ENCODE results near the gene CCNY. TPM values are rescaled to one million over a fixed set of nuclear protein-coding genes. Genes with fewer than 3 reads are reported as not detected.

The CCNY gene
- total RNA-seq, 6 experiments from 2014 or later, result 22.4 to 49.2 (median 41.4) TPM

DNA sequence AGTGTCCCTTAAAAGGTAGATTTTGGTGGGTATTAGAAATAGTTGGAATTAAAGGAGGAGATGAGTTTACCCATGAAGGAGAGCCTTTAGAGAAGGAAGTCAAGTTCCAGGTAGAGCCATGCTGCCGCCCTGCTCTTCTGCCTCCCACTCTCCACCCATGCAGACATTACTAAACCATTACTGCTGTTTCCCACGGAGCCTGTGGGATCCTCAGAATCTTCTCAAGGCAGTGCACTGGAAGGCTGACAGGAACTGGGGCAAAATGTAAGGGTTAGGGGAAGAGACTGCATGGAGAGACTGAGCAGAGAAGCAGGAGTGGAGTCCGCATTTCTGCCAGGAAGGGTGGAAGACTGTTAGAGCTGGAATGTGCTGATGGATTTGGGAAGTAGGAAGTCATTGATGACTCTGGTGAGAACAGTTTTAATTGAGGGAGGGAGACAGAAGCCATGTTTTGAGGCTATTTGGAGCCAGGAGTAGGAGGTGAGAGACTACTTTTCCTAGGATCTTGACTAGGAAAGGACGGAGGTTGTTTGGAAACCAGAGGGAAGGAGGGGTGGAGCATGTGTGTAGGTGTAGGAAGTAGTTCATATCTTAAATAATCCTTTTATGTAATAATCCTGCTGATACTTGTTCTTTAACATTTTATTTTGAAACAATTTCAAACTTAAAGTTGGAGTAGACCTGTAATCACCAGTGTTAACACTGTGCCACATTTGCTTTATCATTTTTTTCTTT lies 109.0 kb downstream of the CCNY start:
- DNase-seq (no peak), ATAC-seq (no peak)
- Histone ChIP-seq H3K36me3 (no peaks in the 10 kb centered on the region), H3K9me3 (peaks cover 0 to 13% (median 0%) of the 10 kb centered on the region in 4 donors), H3K4me1 (peaks cover 0 to 33% (median 13%) of the 10 kb centered on the region in 4 donors), H3K27ac (no peak overlapping the region), H3K27me3 (no peaks in the 10 kb centered on the region), H3K4me3 (no peak overlapping the region)
- WGBS (ENCODE audit: insufficient coverage, low coverage, low lambda C conversion rate, missing lambda C conversion rate), result 91% methylated on average over 4 of the region's 4 CpGs
- intact Hi-C loops (cut with DNase I), result no loop called here
- TF ChIP-seq, protein P1, sequence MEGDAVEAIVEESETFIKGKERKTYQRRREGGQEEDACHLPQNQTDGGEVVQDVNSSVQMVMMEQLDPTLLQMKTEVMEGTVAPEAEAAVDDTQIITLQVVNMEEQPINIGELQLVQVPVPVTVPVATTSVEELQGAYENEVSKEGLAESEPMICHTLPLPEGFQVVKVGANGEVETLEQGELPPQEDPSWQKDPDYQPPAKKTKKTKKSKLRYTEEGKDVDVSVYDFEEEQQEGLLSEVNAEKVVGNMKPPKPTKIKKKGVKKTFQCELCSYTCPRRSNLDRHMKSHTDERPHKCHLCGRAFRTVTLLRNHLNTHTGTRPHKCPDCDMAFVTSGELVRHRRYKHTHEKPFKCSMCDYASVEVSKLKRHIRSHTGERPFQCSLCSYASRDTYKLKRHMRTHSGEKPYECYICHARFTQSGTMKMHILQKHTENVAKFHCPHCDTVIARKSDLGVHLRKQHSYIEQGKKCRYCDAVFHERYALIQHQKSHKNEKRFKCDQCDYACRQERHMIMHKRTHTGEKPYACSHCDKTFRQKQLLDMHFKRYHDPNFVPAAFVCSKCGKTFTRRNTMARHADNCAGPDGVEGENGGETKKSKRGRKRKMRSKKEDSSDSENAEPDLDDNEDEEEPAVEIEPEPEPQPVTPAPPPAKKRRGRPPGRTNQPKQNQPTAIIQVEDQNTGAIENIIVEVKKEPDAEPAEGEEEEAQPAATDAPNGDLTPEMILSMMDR (IDR thresholded peaks at IDR 0.05), result no peak
- no peak for TF ChIP-seq POLR2A (IDR thresholded peaks at IDR 0.05)

DNA sequence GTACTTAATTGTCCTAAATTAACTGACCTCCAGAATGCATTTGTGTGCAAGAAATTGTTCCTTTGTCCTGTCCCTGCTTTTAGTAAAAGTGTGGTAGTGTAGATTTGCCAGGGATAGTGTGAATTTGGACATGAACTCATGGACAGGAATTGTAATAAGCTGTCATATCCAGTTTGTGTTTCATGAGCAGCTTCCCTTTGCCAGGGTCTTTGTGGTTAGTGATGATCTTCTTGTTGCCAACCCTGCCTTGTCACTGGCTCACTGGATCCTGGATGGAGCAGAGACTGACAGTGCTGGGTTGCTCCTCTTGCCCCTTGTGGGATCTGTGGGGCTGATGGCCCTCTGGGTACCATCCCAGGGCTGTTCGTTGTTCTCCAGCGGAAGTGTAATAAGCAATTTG lies 110.1 kb downstream of the CCNY start:
- DNase-seq (no peak), ATAC-seq (no peak)
- TF ChIP-seq, protein P1 (IDR thresholded peaks at IDR 0.05), result no peak
- TF ChIP-seq POLR2A (IDR thresholded peaks at IDR 0.05), result no peak
- Histone ChIP-seq H3K9me3 (peaks cover 0 to 13% (median 0%) of the 10 kb centered on the region in 4 donors), H3K4me3 (no peak overlapping the region), H3K4me1 (peaks cover 0 to 43% (median 15%) of the 10 kb centered on the region in 4 donors), H3K27ac (no peak overlapping the region), H3K27me3 (no peaks in the 10 kb centered on the region), H3K36me3 (no peaks in the 10 kb centered on the region)
- intact Hi-C loops (cut with DNase I), result no loop called here
- WGBS (ENCODE audit: insufficient coverage, low coverage, low lambda C conversion rate, missing lambda C conversion rate), result 88% methylated on average over 2 of the region's 2 CpGs

DNA sequence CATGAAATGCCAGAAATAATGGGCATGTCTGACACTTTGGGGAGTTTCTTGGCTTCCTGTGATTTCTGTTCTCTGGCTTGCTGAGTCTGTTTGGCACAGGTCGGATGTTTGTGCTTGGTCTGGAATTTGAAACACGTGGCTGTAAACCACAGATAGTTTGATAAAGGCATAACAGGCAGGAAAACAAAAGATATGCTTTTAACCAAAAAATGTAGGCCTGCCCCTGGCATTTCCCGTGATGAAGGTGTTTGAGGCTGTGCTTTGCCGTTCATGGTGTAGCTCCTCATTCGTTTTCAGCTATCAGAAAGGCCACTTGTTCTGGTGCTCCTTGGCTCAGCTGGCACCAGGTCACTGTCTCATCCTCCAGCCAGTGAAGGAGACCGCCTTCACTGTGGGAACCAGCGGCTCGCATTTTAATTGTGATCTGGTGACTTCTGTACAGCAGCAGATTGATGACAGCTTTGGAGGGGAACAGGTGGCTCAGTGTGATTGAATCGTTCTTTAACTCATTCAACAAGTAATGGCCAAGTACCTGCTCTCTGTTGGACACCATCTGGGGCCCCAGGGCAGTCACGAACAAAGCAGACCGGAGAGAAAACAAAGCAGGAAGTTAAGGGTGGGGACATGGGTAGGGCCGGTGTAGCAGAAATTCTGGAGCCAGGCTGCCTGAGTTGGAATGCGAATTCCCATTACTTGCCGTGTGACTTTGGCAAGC lies 111.5 kb downstream of the CCNY start:
- peak in 1 of 3 donors; percentile 62 for DNase-seq
- Histone ChIP-seq H3K27ac (peak overlapping the region in 2 of 3 donors; percentile 12 to 45), H3K4me1 (peaks cover 0 to 56% (median 19%) of the 10 kb centered on the region in 4 donors), H3K4me3 (no peak overlapping the region), H3K9me3 (peaks cover 0 to 13% (median 0%) of the 10 kb centered on the region in 4 donors), H3K27me3 (no peaks in the 10 kb centered on the region), H3K36me3 (no peaks in the 10 kb centered on the region)
- 17% methylated on average over 14 of the region's 14 CpGs for WGBS (ENCODE audit: insufficient coverage, low coverage, low lambda C conversion rate, missing lambda C conversion rate)
- peak; percentile 74 to 83 (median 76) for ATAC-seq
- intact Hi-C loops (cut with DNase I), result no loop called here
- TF ChIP-seq, protein P1 (IDR thresholded peaks at IDR 0.05), result no peak
- TF ChIP-seq POLR2A (IDR thresholded peaks at IDR 0.05), result no peak

DNA sequence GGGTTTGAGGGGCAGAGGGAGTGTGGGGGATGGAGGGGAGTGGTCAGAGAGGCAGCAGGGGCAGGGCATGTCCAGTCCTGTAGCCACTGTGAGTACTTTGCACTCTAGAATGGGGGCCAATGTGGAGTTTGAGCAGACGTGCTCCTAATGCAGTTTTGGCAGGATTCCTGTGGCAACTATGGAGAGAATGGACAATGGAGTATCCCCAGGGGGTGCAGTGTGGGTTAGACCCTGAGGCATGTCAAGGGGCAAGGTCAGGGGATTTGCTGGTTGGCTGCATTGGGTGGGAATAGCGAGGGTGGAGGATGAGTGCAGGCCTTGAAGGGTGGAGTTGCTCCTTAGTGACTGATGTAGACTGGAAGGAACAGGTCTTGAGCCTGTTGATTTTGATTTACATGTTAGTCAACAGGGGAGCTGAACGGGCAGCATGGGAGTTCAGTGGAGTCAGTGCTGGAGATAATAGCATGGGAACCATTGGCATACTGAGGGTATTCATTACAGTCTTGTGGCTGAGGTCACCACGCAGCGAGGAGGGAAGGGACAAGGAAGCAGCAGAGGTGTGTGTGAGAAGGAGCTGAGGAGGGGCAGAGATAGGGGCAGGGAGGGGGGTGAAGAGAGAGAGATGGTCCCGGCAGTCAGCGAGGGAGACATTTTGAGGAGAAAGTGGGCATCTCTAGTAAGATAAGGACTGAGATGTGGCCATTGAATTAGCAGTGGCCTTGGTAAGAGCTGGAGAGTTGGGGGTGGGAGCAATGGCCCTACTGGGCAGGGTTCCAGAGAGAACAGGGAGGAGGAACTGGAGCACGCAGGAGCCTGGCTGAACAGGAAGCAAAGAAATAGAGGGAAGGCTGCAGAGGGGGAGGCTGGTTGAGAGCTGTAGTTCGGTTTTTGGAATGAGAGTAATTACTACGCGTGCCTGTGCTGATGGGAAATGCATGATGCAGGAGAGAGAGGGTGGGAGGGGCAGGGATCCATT lies 112.7 kb downstream of the CCNY start:
- Histone ChIP-seq H3K4me3 (no peak overlapping the region), H3K36me3 (no peaks in the 10 kb centered on the region), H3K27ac (peak overlapping the region in 1 of 3 donors; percentile 12), H3K27me3 (no peaks in the 10 kb centered on the region), H3K4me1 (peaks cover 0 to 63% (median 19%) of the 10 kb centered on the region in 4 donors), H3K9me3 (peaks cover 0 to 3% (median 0%) of the 10 kb centered on the region in 4 donors)
- WGBS (ENCODE audit: insufficient coverage, low coverage, low lambda C conversion rate, missing lambda C conversion rate), result 59% methylated on average over 8 of the region's 11 CpGs
- DNase-seq (peak in 1 of 3 donors; percentile 64), ATAC-seq (peak; percentile 21 to 29 (median 23))
- intact Hi-C loops (cut with DNase I), result no loop called here
- TF ChIP-seq, protein P1 (IDR thresholded peaks at IDR 0.05), result no peak
- TF ChIP-seq POLR2A (IDR thresholded peaks at IDR 0.05), result no peak
